ENCODE measurements around the gene TIMM44.

DNA sequence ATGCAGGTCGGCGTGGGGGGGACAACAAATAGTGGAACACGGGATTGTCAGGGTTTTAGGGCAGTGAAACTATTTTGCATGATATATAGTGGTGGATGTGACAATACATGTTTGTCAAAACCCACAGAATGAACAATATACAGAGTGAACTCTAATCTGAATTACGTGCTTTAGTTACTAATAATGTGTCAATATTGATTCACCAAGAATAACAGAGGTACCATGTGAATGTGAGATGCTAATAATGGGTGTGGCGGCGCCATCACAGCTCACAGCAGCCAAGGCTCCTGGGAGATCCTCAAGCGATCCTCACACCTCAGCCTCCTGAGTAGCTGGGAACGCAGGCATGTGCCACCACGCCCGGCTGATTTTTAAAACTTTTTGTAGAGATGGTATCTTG is 49.1 kb upstream of the TIMM44 start:
- TF ChIP-seq EP300 (IDR thresholded peaks at IDR 0.05; ENCODE audit: borderline replicate concordance in 1 of 2, control insufficient read depth in 1 of 2, low read depth in 2 of 2, low read length in 2 of 2), result no peak
- no peak for TF ChIP-seq POLR2A (IDR thresholded peaks at IDR 0.05; ENCODE audit: low read depth, low read length)
- no peak for TF ChIP-seq CTCF (IDR thresholded peaks at IDR 0.05 in 2 of 3, conservative IDR thresholded peaks at IDR 0.05 in 1 of 3; ENCODE audit: control insufficient read depth in 2 of 3, extremely low read depth in 1 of 3, insufficient read depth in 1 of 3, low read depth in 3 of 3, low read length in 3 of 3)
- no peak for TF ChIP-seq CBX5 (IDR thresholded peaks at IDR 0.05; ENCODE audit: low read depth)
- no peak for TF ChIP-seq IKZF1 (conservative IDR thresholded peaks at IDR 0.05)
- no peak for TF ChIP-seq SP1 (IDR thresholded peaks at IDR 0.05; ENCODE audit: low read depth, low read length)
- no peak for TF ChIP-seq POLR2AphosphoS5 (IDR thresholded peaks at IDR 0.05; ENCODE audit: low read length)
- no peak for TF ChIP-seq EZH2 (IDR thresholded peaks at IDR 0.05; ENCODE audit: borderline replicate concordance, control insufficient read depth, low read depth, low read length)
- TF ChIP-seq FOXM1 (IDR thresholded peaks at IDR 0.05; ENCODE audit: low read depth, low read length), result no peak

Measured in GM12878 (cell line).